Right atrium auricular region (tissue), 2 donors: ENCODE results near the gene DAP3. TPM values are rescaled to one million over a fixed set of nuclear protein-coding genes. Genes with fewer than 3 reads are reported as not detected.
"Not testable (repeated sequence)": the region's sequence is repeated elsewhere in the genome, so short reads cannot be mapped to it uniquely, and the experiment has no call there.

Experiments
- DNase-seq: peaks from one replicate; pipeline ENCODE4 v3.0.0-alpha.2; 2019; ENCODE audit warnings: low spot score
- H3K27ac ChIP-seq, 2 donors: fragments of 200-600 bp; sonication (generic); 1 replicate in 1 of 2; 2 replicates in 1 of 2; pipeline ENCODE4 v1.5.1; 2016 to 2019
- H3K27me3 ChIP-seq, 2 donors: fragments of 200-600 bp; sonication (generic); one replicate each; pipeline versions ENCODE4 v1.5.1 to v1.6.0; 2017 to 2019
- H3K36me3 ChIP-seq: fragments of 200-600 bp; sonication (generic); one replicate; pipeline ENCODE4 v1.5.1; 2016
- H3K4me1 ChIP-seq, 2 donors: fragments of 200-600 bp; sonication (generic); one replicate each; pipeline versions ENCODE4 v1.5.1 to v1.6.0; 2017 to 2019
- H3K4me3 ChIP-seq, 2 donors: fragments of 200-600 bp; sonication (generic); 1 replicate in 1 of 2; 2 replicates in 1 of 2; pipeline ENCODE4 v1.5.1; 2017 to 2019; ENCODE audit warnings: mild to moderate bottlenecking in 1 of 2, moderate library complexity in 1 of 2
- H3K9me3 ChIP-seq, 2 donors: fragments of 200-600 bp; sonication (generic); one replicate each; pipeline ENCODE4 v1.5.1; 2019
- CTCF ChIP-seq, 2 donors: fragments of 200-600 bp; sonication (generic); IDR thresholded peaks; one replicate each; pipeline ENCODE4 v1.5.1; 2019; ENCODE audit warnings: antibody characterized with exemption in 2 of 2
- total RNA-seq, 2 donors: library from RNA; depleted of rRNA; stranded (reverse); fragments of >200 nt; gene quantifications; one replicate each; pipeline ENCODE4 v1.1.0, GENCODE V29; 2016

The DAP3 gene
- total RNA-seq, 2 donors from 2014 or later: 76.8 to 120 TPM

GRCh38 chr1:155691992-155692528 lies 3.2 kb downstream of the DAP3 start:
- TF ChIP-seq CTCF (IDR thresholded peaks at IDR 0.05): no peak

GRCh38 chr1:155694167-155694566 lies 5.3 kb downstream of the DAP3 start:
- Histone ChIP-seq H3K4me3 (no peak overlapping the region), H3K27me3 (no peaks in the 10 kb centered on the region), H3K4me1 (peaks cover 0 to 35% of the 10 kb centered on the region in 2 donors), H3K27ac (peak overlapping the region in 1 of 2 donors; percentile 1), H3K36me3 (no peaks in the 10 kb centered on the region), H3K9me3 (no peaks in the 10 kb centered on the region)
- no peak for TF ChIP-seq CTCF (IDR thresholded peaks at IDR 0.05)
- DNase-seq: no peak

More at GRCh38 chr1:155691992-155692528, 3.2 kb downstream of the DAP3 start:
- H3K36me3 ChIP-seq: no peaks in the 10 kb centered on the region
- no peaks in the 10 kb centered on the region for H3K27me3 ChIP-seq
- H3K27ac ChIP-seq: no peak overlapping the region
- no peaks in the 10 kb centered on the region for H3K9me3 ChIP-seq
- no peak overlapping the region for H3K4me3 ChIP-seq
- DNase-seq: no peak
- peaks cover 0 to 35% of the 10 kb centered on the region in 2 donors for H3K4me1 ChIP-seq

GRCh38 chr1:155695072-155695471 lies 6.2 kb downstream of the DAP3 start:
- H3K9me3 ChIP-seq: no peaks in the 10 kb centered on the region

GRCh38 chr1:155695608-155696007 lies 6.7 kb downstream of the DAP3 start:
- Histone ChIP-seq H3K36me3 (no peaks in the 10 kb centered on the region), H3K4me3 (no peak overlapping the region), H3K27ac (no peak overlapping the region), H3K9me3 (no peaks in the 10 kb centered on the region), H3K4me1 (peaks cover 0 to 22% of the 10 kb centered on the region in 2 donors), H3K27me3 (no peaks in the 10 kb centered on the region)
- DNase-seq: no peak
- no peak for TF ChIP-seq CTCF (IDR thresholded peaks at IDR 0.05)

More at GRCh38 chr1:155695072-155695471, 6.2 kb downstream of the DAP3 start:
- Histone ChIP-seq H3K27me3 (no peaks in the 10 kb centered on the region), H3K4me1 (peaks cover 0 to 27% of the 10 kb centered on the region in 2 donors), H3K36me3 (no peaks in the 10 kb centered on the region), H3K27ac (no peak overlapping the region), H3K4me3 (no peak overlapping the region)
- TF ChIP-seq CTCF (IDR thresholded peaks at IDR 0.05): no peak
- DNase-seq: no peak

- TF ChIP-seq CTCF (IDR thresholded peaks at IDR 0.05): no peak
- H3K4me3 ChIP-seq: no peak overlapping the region
- no peak overlapping the region for H3K27ac ChIP-seq
- H3K4me1 ChIP-seq: peaks cover 0 to 18% of the 10 kb centered on the region in 2 donors
- H3K9me3 ChIP-seq: no peaks in the 10 kb centered on the region
- no peaks in the 10 kb centered on the region for H3K27me3 ChIP-seq
- no peaks in the 10 kb centered on the region for H3K36me3 ChIP-seq
- DNase-seq: no peak
These were observed 7.6 kb downstream of the DAP3 start for GRCh38 chr1:155696524-155696923.

- Histone ChIP-seq H3K27ac (no peak overlapping the region), H3K36me3 (no peaks in the 10 kb centered on the region), H3K27me3 (no peaks in the 10 kb centered on the region), H3K4me1 (peaks cover 0 to 18% of the 10 kb centered on the region in 2 donors), H3K9me3 (no peaks in the 10 kb centered on the region), H3K4me3 (no peak overlapping the region)
- no peak for DNase-seq
- TF ChIP-seq CTCF (IDR thresholded peaks at IDR 0.05): no peak
These were observed 8.2 kb downstream of the DAP3 start for GRCh38 chr1:155697046-155697445.

- peaks cover 0 to 18% of the 10 kb centered on the region in 2 donors for H3K4me1 ChIP-seq
- not testable (repeated sequence) for H3K36me3 ChIP-seq, H3K27ac ChIP-seq, H3K9me3 ChIP-seq, H3K27me3 ChIP-seq, DNase-seq, H3K4me3 ChIP-seq
These were observed 8.7 kb downstream of the DAP3 start for GRCh38 chr1:155697616-155698015.
